OCI-LY7 (cell line): ENCODE results near the gene CEP97. TPM values are rescaled to one million over a fixed set of nuclear protein-coding genes. Genes with fewer than 3 reads are reported as not detected.

ENCODE experiments used
- BruUV-seq: library from RNA; stranded (reverse); fragments of 400-500 nt; replicated peaks from 2 replicates; lab custom pipeline; 2021; lab: Mats Ljungman, UMichigan
- CTCF ChIA-PET: fragments of 300-600 bp; sonication (Branson Sonifier 250); formaldehyde crosslinking; loops from one replicate; lab custom pipeline; 2022; ENCODE audit warnings: antibody characterized with exemption; ENCODE audit not compliant: unreplicated experiment; lab: Charles Lee
- POLR2A ChIA-PET: fragments of 300-600 bp; sonication (Branson Sonifier 250); formaldehyde crosslinking; loops from one replicate; lab custom pipeline; 2022; ENCODE audit warnings: antibody characterized with exemption; lab: Charles Lee
- DNase-seq: peaks from one replicate; pipeline ENCODE4 v3.0.0-alpha.2; 2015; ENCODE audit warnings: low spot score
- H2AFZ ChIP-seq: fragments of 200-600 bp; sonication (generic), shearing (Covaris generic); 2 replicates; pipeline ENCODE4 v1.6.1; 2014; ENCODE audit warnings: mild to moderate bottlenecking, antibody characterized with exemption, low read length, moderate library complexity
- H3K27ac ChIP-seq: fragments of 200-600 bp; sonication (generic); 2 replicates; pipeline ENCODE4 v1.5.1; 2014; ENCODE audit warnings: mixed run types, low read depth, mild to moderate bottlenecking, moderate library complexity, low read length, inconsistent platforms; ENCODE audit not compliant: poor library complexity, severe bottlenecking
- H3K36me3 ChIP-seq: fragments of 200-600 bp; sonication (generic); 2 replicates; pipeline ENCODE4 v1.6.1; 2014; ENCODE audit warnings: mild to moderate bottlenecking, antibody characterized with exemption, low read length, moderate library complexity, mixed read lengths; ENCODE audit not compliant: insufficient read depth
- H3K4me1 ChIP-seq: fragments of 200-600 bp; sonication (generic); 2 replicates; pipeline ENCODE4 v1.5.1; 2014; ENCODE audit warnings: mild to moderate bottlenecking, low read length; ENCODE audit not compliant: insufficient read depth, poor library complexity, severe bottlenecking
- H3K4me2 ChIP-seq: fragments of 200-600 bp; sonication (generic); 2 replicates; pipeline ENCODE4 v1.6.1; 2014; ENCODE audit warnings: mild to moderate bottlenecking, low read length
- H3K4me3 ChIP-seq: fragments of 200-600 bp; sonication (generic); 2 replicates; pipeline ENCODE4 v1.5.1; 2014; ENCODE audit warnings: mild to moderate bottlenecking, low read depth, low read length; ENCODE audit not compliant: poor library complexity, severe bottlenecking
- H3K79me2 ChIP-seq: fragments of 200-600 bp; sonication (generic); 2 replicates; pipeline ENCODE4 v1.6.1; 2016; ENCODE audit warnings: low read depth, mild to moderate bottlenecking, low read length, moderate library complexity, mixed read lengths; ENCODE audit not compliant: insufficient read depth
- H3K9me2 ChIP-seq: fragments of 200-600 bp; sonication (generic); 2 replicates; pipeline ENCODE4 v1.6.1; 2016; ENCODE audit warnings: mild to moderate bottlenecking, low read length, mixed read lengths; ENCODE audit not compliant: insufficient read depth
- H3K9me3 ChIP-seq: fragments of 200-600 bp; sonication (generic); 2 replicates; pipeline ENCODE4 v1.6.1; 2014; ENCODE audit warnings: mild to moderate bottlenecking, mixed run types, low read length, mixed read lengths
- H4K20me1 ChIP-seq: fragments of 200-600 bp; sonication (generic); 2 replicates; pipeline ENCODE4 v1.6.1; 2014; ENCODE audit warnings: mild to moderate bottlenecking, antibody characterized with exemption, low read length, moderate library complexity, mixed read lengths; ENCODE audit not compliant: insufficient read depth
- CTCF ChIP-seq: fragments of 200-600 bp; sonication (generic); conservative IDR thresholded peaks from 2 replicates; pipeline ENCODE4 v1.5.1; 2014; ENCODE audit warnings: mild to moderate bottlenecking, antibody characterized with exemption, low read length, moderate library complexity, mixed read lengths
- EZH2phosphoT487 ChIP-seq: fragments of 200-600 bp; sonication (generic); IDR thresholded peaks from 2 replicates; pipeline ENCODE4 v1.6.1; 2018; ENCODE audit warnings: low read depth, borderline replicate concordance, mild to moderate bottlenecking, mixed run types, antibody characterized with exemption, low read length, moderate library complexity, mixed read lengths
- intact Hi-C: fragments of 100-400 bp; cut with micrococcal nuclease; formaldehyde crosslinking; loops from one replicate; pipeline ENCODE4 v1.10.0; 2022; ENCODE audit not compliant: unreplicated experiment
- total RNA-seq, 2 experiments: library from RNA; depleted of rRNA in 1 of 2; stranded (reverse); fragments of >200 nt in 1 of 2; shearing (Covaris generic) in 1 of 2; gene quantifications; 2 replicates each; pipeline ENCODE4 v1.2.3, GENCODE V29; 2014 to 2022

Gene CEP97
- total RNA-seq, 2 experiments from 2014 or later: 27.3 to 43.5 TPM

GRCh38 chr3:101687142-101687931 is 37.1 kb upstream of the CEP97 start:
- peak overlapping the region; percentile 81; the same call in 1 of the 2 replicates for H2AFZ ChIP-seq

GRCh38 chr3:101689286-101689685 is 35.1 kb upstream of the CEP97 start:
- intact Hi-C loops: loop anchor here (5.0 kb wide), 1 partner anchor 33 kb away; the partner anchor contains the start of gene CEP97
- peaks cover 29% of the 10 kb centered on the region for H3K79me2 ChIP-seq
- H2AFZ ChIP-seq: no peak overlapping the region
- H3K4me2 ChIP-seq: no peak overlapping the region
- no peak overlapping the region for H3K27ac ChIP-seq
- H3K9me2 ChIP-seq: no peaks in the 10 kb centered on the region
- H3K4me1 ChIP-seq: peaks cover 27% of the 10 kb centered on the region
- DNase-seq: no peak
- ChIA-PET POLR2A (interaction anchor here (1.5 kb wide), 1 partner anchor 35 kb away, joined by 3 read pairs; the partner anchor contains the start of gene CEP97), CTCF (no interaction called here)
- H3K9me3 ChIP-seq: no peaks in the 10 kb centered on the region
- no peak for TF ChIP-seq CTCF
- TF ChIP-seq EZH2phosphoT487: no peak
- BruUV-seq: no TSS peak
- peaks cover 14% of the 10 kb centered on the region for H4K20me1 ChIP-seq
- H3K4me3 ChIP-seq: no peak overlapping the region
- H3K36me3 ChIP-seq: peaks cover 20% of the 10 kb centered on the region

More at GRCh38 chr3:101687142-101687931, 37.1 kb upstream of the CEP97 start:
- Histone ChIP-seq H3K9me2 (no peaks in the 10 kb centered on the region), H3K4me1 (peaks cover 39% of the 10 kb centered on the region), H4K20me1 (peaks cover 21% of the 10 kb centered on the region), H3K27ac (no peak overlapping the region), H3K36me3 (peaks cover 40% of the 10 kb centered on the region), H3K4me3 (peak overlapping the region; percentile 97), H3K4me2 (peak overlapping the region; percentile 97), H3K9me3 (no peaks in the 10 kb centered on the region), H3K79me2 (peaks cover 48% of the 10 kb centered on the region)
- no peak for DNase-seq
- CTCF ChIA-PET: no interaction called here
- POLR2A ChIA-PET: interaction anchor here (0.6 to 2.2 kb wide), 12 partner anchors 10 to 556 kb away, joined by 3 to 10 read pairs (median 4); partner anchors contain the start of gene ZBTB11
- TSS peak; percentile 74 for BruUV-seq
- intact Hi-C loops: loop anchor here (5.0 kb wide), 1 partner anchor 35 kb away; the partner anchor contains the start of gene CEP97
- TF ChIP-seq CTCF (no peak), EZH2phosphoT487 (no peak)
